ENCODE results near the gene CIZ1. TPM values are rescaled to one million over a fixed set of nuclear protein-coding genes. Genes with fewer than 3 reads are reported as not detected.

CIZ1 gene
- total RNA-seq, 1 donor from 2014 or later, result 85.8 TPM

DNA sequence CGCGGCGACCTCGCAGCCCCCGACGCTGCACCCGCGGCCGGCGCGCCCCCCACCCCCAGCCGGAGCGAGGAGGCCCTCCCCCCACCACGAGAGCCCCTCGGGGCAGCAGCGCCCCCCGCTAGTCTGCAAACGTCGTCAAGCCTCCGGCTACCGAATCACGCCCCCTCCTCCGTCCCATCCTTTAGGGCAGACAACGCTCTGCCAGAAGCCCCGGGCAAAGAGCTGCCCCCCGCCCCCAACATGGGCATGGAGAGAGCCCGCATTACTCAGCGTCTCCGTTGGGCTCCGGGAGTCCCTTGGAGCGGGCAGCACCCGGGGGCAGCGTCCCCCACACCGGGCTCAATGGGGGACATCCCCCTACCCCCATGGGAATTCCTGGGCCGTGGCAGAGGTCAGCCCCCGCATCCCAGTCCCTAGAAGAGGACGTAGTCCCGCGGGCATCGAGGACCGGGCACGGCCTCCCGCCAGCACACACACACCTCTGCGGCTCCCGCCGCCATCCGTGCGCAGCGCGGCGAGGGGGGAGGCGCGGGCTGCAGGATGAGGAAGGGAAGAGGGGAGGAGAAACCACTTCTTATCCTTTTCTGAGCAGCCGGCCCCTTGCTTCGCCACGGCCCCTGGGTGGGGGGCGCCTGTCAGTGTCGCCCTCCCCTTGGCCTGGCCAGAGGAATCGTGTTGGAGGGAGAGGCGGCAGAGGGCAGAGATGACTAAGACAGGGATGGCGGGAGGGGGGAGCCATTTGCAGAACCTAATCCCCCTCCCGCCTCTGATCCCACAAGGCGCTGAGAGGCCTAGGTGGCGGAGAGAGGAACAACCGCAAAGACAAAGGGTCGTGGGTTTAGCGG lies 12.6 kb upstream of the CIZ1 start:
- Histone ChIP-seq H3K4me3 (peak overlapping the region; percentile 68 to 72), H3K27me3 (peaks cover 8% of the 10 kb centered on the region), H3K36me3 (no peaks in the 10 kb centered on the region), H3K4me1 (peaks cover 9 to 12% of the 10 kb centered on the region in 2 donors), H3K27ac (no peak overlapping the region), H3K9me3 (no peaks in the 10 kb centered on the region)
- intact Hi-C loops (cut with DNase I), result loop anchor here (1.0 kb wide), 1 partner anchor 13 kb away; the partner anchor contains the start of gene CIZ1
- no peak for DNase-seq (ENCODE audit: low spot score in 2 of 2)
- TF ChIP-seq CTCF (IDR thresholded peaks at IDR 0.05), result no peak

GRCh38 chr9:128203024-128203706 lies 11.8 kb upstream of the CIZ1 start, which contains the start of gene DNM1:
Gene DNM1, plus strand, starts transcription at chr9:128203379. Its CDS starts 92 bp downstream, at chr9:128203471.
- H3K36me3 ChIP-seq, result no peaks in the 10 kb centered on the region
- peaks cover 9 to 12% of the 10 kb centered on the region in 2 donors for H3K4me1 ChIP-seq
- TF ChIP-seq CTCF (IDR thresholded peaks at IDR 0.05), result peak; percentile 44 to 98 (median 61)
- intact Hi-C loops (cut with DNase I), result loop anchor here (1.0 kb wide), 1 partner anchor 12 kb away; the partner anchor contains the start of gene CIZ1
- H3K4me3 ChIP-seq, result peak within 1 kb of the TSS; percentile 68 to 72
- H3K27me3 ChIP-seq, result peaks cover 8% of the 10 kb centered on the region
- H3K27ac ChIP-seq, result no peak within 1 kb of the TSS
- no peaks in the 10 kb centered on the region for H3K9me3 ChIP-seq
- no peak for DNase-seq (ENCODE audit: low spot score in 2 of 2)

- intact Hi-C loops (cut with DNase I), result loop anchor here (1.0 kb wide), 1 partner anchor 11 kb away; the partner anchor contains the start of gene CIZ1
- H3K27me3 ChIP-seq, result peaks cover 8% of the 10 kb centered on the region
- H3K9me3 ChIP-seq, result no peaks in the 10 kb centered on the region
- H3K4me3 ChIP-seq, result peak overlapping the region; percentile 68 to 72
- H3K4me1 ChIP-seq, result peaks cover 9 to 12% of the 10 kb centered on the region in 2 donors
- H3K27ac ChIP-seq, result no peak overlapping the region
- no peak for TF ChIP-seq CTCF (IDR thresholded peaks at IDR 0.05)
- H3K36me3 ChIP-seq, result no peaks in the 10 kb centered on the region
- DNase-seq (ENCODE audit: low spot score in 2 of 2), result no peak
Measured at GRCh38 chr9:128202648-128203023, 11.3 kb upstream of the CIZ1 start.

GRCh38 chr9:128201441-128202369 lies 10.3 kb upstream of the CIZ1 start:
- intact Hi-C loops (cut with DNase I), result no loop called here
- Histone ChIP-seq H3K27ac (no peak overlapping the region), H3K4me1 (peaks cover 9 to 12% of the 10 kb centered on the region in 2 donors), H3K4me3 (no peak overlapping the region), H3K36me3 (no peaks in the 10 kb centered on the region), H3K27me3 (peaks cover 8% of the 10 kb centered on the region), H3K9me3 (no peaks in the 10 kb centered on the region)
- no peak for TF ChIP-seq CTCF (IDR thresholded peaks at IDR 0.05)
- DNase-seq (ENCODE audit: low spot score in 2 of 2), result no peak
